ENCODE measurements around the gene TMEM165. TPM values are rescaled to one million over a fixed set of nuclear protein-coding genes. Genes with fewer than 3 reads are reported as not detected.
A peak's percentile ranks its signal among the peaks of the same experiment; 100 is the strongest.

Gene TMEM165
- total and polyA plus RNA-seq, 7 donors, result 16.0 to 61.0 (median 29.1) TPM

DNA sequence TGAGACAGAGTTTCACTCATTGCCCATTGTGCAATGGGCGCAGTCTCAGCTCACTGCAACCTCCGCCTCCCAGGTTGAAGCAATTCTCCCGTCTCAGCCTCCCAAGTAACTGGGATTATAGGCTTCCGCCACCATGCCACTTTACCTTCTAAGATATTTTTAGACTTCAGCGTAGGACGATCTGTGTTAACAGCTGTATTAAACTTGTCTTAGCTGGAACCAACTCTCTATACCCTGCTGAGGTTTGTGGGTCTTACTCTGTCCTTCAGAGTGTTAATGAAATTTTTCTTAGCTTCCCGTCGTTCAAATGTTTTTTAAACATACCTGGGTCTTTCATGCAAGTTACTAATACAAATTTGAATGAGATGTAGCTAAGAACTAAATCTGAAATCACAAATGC, 14.7 kb downstream of the TMEM165 start:
- no peaks in the 10 kb centered on the region for H3K9me3 ChIP-seq
- H3K27ac ChIP-seq, result no peak overlapping the region
- WGBS, 3 donors, result 68 to 89% (median 83%) methylated on average over 8 of the region's 8 CpGs
- TF ChIP-seq, protein P1, sequence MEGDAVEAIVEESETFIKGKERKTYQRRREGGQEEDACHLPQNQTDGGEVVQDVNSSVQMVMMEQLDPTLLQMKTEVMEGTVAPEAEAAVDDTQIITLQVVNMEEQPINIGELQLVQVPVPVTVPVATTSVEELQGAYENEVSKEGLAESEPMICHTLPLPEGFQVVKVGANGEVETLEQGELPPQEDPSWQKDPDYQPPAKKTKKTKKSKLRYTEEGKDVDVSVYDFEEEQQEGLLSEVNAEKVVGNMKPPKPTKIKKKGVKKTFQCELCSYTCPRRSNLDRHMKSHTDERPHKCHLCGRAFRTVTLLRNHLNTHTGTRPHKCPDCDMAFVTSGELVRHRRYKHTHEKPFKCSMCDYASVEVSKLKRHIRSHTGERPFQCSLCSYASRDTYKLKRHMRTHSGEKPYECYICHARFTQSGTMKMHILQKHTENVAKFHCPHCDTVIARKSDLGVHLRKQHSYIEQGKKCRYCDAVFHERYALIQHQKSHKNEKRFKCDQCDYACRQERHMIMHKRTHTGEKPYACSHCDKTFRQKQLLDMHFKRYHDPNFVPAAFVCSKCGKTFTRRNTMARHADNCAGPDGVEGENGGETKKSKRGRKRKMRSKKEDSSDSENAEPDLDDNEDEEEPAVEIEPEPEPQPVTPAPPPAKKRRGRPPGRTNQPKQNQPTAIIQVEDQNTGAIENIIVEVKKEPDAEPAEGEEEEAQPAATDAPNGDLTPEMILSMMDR (IDR thresholded peaks at IDR 0.05), result no peak
- H3K27me3 ChIP-seq (ENCODE audit: insufficient read depth in 3 of 3, low read length in 2 of 3), result no peaks in the 10 kb centered on the region
- ATAC-seq, result peak in 3 of 4 donors; percentile 22 to 38 (median 35)
- peaks cover 4% of the 10 kb centered on the region for H3K4me1 ChIP-seq
- peaks cover 3 to 42% of the 10 kb centered on the region in 2 donors for H3K36me3 ChIP-seq (ENCODE audit: insufficient read depth in 1 of 2, low read depth in 1 of 2)
- intact Hi-C loops (cut with DNase I), result no loop called here
- no peak overlapping the region for H3K4me3 ChIP-seq
- no peak for DNase-seq

DNA sequence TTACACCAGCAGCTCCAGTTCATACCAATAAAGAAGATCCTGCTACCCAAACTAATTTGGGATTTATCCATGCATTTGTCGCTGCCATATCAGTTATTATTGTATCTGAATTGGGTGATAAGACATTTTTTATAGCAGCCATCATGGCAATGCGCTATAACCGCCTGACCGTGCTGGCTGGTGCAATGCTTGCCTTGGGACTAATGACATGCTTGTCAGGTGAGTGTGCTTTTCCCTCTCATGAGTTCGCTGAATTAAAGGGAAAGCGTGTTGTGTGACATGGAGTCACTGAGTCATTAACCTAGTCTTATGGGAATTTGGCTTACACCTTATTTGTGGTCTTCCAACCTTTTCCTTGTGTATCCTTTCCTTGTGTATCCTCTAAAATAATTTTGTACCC, 15.9 kb downstream of the TMEM165 start:
- TF ChIP-seq, protein P1 (IDR thresholded peaks at IDR 0.05), result no peak
- no peak for ATAC-seq
- DNase-seq, result no peak
- intact Hi-C loops (cut with DNase I), result no loop called here
- no peak overlapping the region for H3K4me3 ChIP-seq
- H3K9me3 ChIP-seq, result no peaks in the 10 kb centered on the region
- H3K4me1 ChIP-seq, result peaks cover 4% of the 10 kb centered on the region
- H3K27ac ChIP-seq, result no peak overlapping the region
- 94 to 97% (median 97%) methylated on average over 6 of the region's 6 CpGs for WGBS, 3 donors
- peaks cover 0 to 42% of the 10 kb centered on the region in 2 donors for H3K36me3 ChIP-seq (ENCODE audit: insufficient read depth in 1 of 2, low read depth in 1 of 2)
- H3K27me3 ChIP-seq (ENCODE audit: insufficient read depth in 3 of 3, low read length in 2 of 3), result no peaks in the 10 kb centered on the region

DNA sequence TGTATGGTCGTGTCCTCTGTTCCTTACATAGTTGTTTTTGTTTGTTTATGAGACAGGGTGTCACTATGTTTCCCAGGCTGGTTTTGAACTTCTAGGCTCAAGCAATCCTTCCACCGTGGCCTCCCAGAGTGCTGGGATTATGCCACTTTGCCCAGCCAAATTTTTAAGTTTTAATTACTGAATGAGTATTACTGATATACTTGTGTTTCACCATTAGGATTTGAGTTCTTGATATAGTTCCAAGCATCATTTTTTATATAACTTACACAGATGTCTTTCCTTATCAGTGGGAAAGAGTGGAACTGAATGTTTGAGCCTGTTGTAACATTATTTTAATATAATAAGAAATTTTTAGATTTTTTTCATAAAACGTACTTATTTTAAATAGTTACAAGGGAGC, 20.4 kb downstream of the TMEM165 start:
- no peak for ATAC-seq

DNA sequence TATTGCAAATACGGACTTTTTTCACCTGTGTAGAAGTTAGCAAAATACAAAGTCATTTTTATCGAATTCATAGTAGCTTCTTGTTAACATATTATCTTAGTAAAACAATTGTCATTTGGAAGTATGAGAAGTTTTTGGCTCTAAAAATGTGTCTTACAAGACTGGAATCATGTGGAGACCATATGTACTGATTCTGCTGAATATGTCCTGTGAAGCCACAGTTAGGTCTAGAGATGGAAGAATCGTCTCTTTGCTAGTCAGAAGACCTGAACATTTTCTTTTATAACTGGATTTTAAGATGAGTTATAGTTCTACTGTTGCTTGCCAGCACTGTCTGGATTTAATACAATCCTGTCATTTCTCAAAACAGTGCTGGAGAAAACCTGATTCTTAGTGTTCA, 29.0 kb downstream of the TMEM165 start:
- no peaks in the 10 kb centered on the region for H3K4me1 ChIP-seq
- no peak overlapping the region for H3K4me3 ChIP-seq
- no peaks in the 10 kb centered on the region for H3K27me3 ChIP-seq (ENCODE audit: insufficient read depth in 3 of 3, low read length in 2 of 3)
- 85 to 92% (median 85%) methylated on average over 3 of the region's 3 CpGs for WGBS, 3 donors
- ATAC-seq, result no peak
- intact Hi-C loops (cut with DNase I), result no loop called here
- H3K9me3 ChIP-seq, result no peaks in the 10 kb centered on the region
- TF ChIP-seq, protein P1 (IDR thresholded peaks at IDR 0.05), result no peak
- peaks cover 11 to 93% of the 10 kb centered on the region in 2 donors for H3K36me3 ChIP-seq (ENCODE audit: insufficient read depth in 1 of 2, low read depth in 1 of 2)
- no peak overlapping the region for H3K27ac ChIP-seq
- no peak for DNase-seq

More for the DNA sequence above, 20.4 kb downstream of the TMEM165 start:
- Histone ChIP-seq H3K9me3 (no peaks in the 10 kb centered on the region), H3K4me1 (no peaks in the 10 kb centered on the region), H3K4me3 (no peak overlapping the region), H3K36me3 (ENCODE audit: insufficient read depth in 1 of 2, low read depth in 1 of 2) (peaks cover 7 to 75% of the 10 kb centered on the region in 2 donors), H3K27me3 (ENCODE audit: insufficient read depth in 3 of 3, low read length in 2 of 3) (no peaks in the 10 kb centered on the region), H3K27ac (no peak overlapping the region)
- intact Hi-C loops (cut with DNase I), result no loop called here
- no peak for DNase-seq
- WGBS, 3 donors, result 81 to 88% (median 84%) methylated on average over 3 of the region's 3 CpGs
- TF ChIP-seq, protein P1 (IDR thresholded peaks at IDR 0.05), result no peak

DNA sequence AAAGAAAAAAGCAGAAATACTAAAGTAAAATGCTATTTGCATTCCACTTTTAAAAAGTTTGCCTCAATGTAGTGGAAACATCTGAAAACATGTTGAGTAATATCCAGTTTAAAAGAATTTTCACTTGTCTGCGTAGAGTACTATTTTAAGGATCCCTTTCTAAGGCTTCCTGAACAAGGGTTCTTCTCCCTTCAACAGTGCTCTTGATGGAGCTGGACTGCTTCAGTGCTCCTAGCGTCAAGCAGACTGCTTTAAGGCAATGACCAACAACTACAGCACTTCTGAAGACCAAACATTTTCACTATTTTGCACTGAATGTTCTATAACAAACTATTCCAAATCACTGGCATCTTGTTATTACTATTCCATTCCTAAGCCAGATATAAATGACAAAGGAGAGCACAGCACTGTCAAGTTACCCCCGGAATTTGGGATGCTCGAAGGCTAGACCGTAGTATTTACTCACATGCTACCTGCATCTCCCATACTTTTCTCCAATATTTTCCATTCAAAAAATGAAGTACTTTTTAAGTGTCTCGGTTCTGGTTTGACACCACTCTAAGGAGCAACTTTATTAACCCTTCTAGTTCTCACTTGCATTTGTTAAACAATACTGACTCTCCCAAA, 36.1 kb downstream of the TMEM165 start:
- H3K27ac ChIP-seq, result no peak overlapping the region
- TF ChIP-seq, protein P1 (IDR thresholded peaks at IDR 0.05), result no peak
- H3K36me3 ChIP-seq (ENCODE audit: insufficient read depth in 1 of 2, low read depth in 1 of 2), result peaks cover 7 to 96% of the 10 kb centered on the region in 2 donors
- H3K4me3 ChIP-seq, result no peak overlapping the region
- no peaks in the 10 kb centered on the region for H3K4me1 ChIP-seq
- H3K9me3 ChIP-seq, result no peaks in the 10 kb centered on the region
- DNase-seq, result no peak
- WGBS, 3 donors, result 70 to 79% (median 73%) methylated on average over 6 of the region's 6 CpGs
- no peaks in the 10 kb centered on the region for H3K27me3 ChIP-seq (ENCODE audit: insufficient read depth in 3 of 3, low read length in 2 of 3)
- intact Hi-C loops (cut with DNase I), result loop anchor here (10.0 kb wide), 2 partner anchors 87 to 113 kb away; partner anchors contain the start of genes CLOCK (in 1 of the 2) and SRD5A3 (in 1 of the 2)
- no peak for ATAC-seq

Measured in psoas muscle (tissue), 8 donors.